ENCODE measurements around the gene GJD3.

Gene GJD3

GRCh38 chr17:40361925-40362695 lies 2.4 kb downstream of the GJD3 start:
- TF ChIP-seq POLR2AphosphoS5 (IDR thresholded peaks at IDR 0.05; ENCODE audit: low read depth, low read length) = no peak
- TF ChIP-seq SIN3A (IDR thresholded peaks at IDR 0.05; ENCODE audit: borderline replicate concordance, insufficient read depth, low read length) = no peak
- no peak for TF ChIP-seq REST (IDR thresholded peaks at IDR 0.05; ENCODE audit: insufficient read depth in 1 of 2, low read depth in 2 of 2, low read length in 2 of 2)
- TF ChIP-seq TAF1 (IDR thresholded peaks at IDR 0.05; ENCODE audit: borderline replicate concordance, insufficient read depth, low read length) = no peak

- TF ChIP-seq SIN3A (IDR thresholded peaks at IDR 0.05; ENCODE audit: borderline replicate concordance, insufficient read depth, low read length) (no peak), REST (IDR thresholded peaks at IDR 0.05; ENCODE audit: insufficient read depth in 1 of 2, low read depth in 2 of 2, low read length in 2 of 2) (no peak)
These were observed 3.2 kb downstream of the GJD3 start for GRCh38 chr17:40361063-40361924.

GRCh38 chr17:40360091-40360490 lies 4.4 kb downstream of the GJD3 start:
- TF ChIP-seq TAF1 (IDR thresholded peaks at IDR 0.05; ENCODE audit: borderline replicate concordance, insufficient read depth, low read length) (no peak), FOXP2 (optimal IDR thresholded peaks at IDR 0.05; ENCODE audit: borderline replicate concordance, extremely low read depth, extremely low read length, insufficient read depth) (no peak), REST (IDR thresholded peaks at IDR 0.05; ENCODE audit: insufficient read depth in 1 of 2, low read depth in 2 of 2, low read length in 2 of 2) (no peak), POLR2AphosphoS5 (IDR thresholded peaks at IDR 0.05; ENCODE audit: low read depth, low read length) (no peak), SIN3A (IDR thresholded peaks at IDR 0.05; ENCODE audit: borderline replicate concordance, insufficient read depth, low read length) (no peak)

GRCh38 chr17:40358323-40359038 lies 6.1 kb downstream of the GJD3 start:
- TF ChIP-seq FOXP2 (optimal IDR thresholded peaks at IDR 0.05; ENCODE audit: borderline replicate concordance, extremely low read depth, extremely low read length, insufficient read depth) = peak; percentile 21
- TF ChIP-seq REST (IDR thresholded peaks at IDR 0.05; ENCODE audit: insufficient read depth in 1 of 2, low read depth in 2 of 2, low read length in 2 of 2) = no peak
- TF ChIP-seq SIN3A (IDR thresholded peaks at IDR 0.05; ENCODE audit: borderline replicate concordance, insufficient read depth, low read length) = no peak
- TF ChIP-seq TAF1 (IDR thresholded peaks at IDR 0.05; ENCODE audit: borderline replicate concordance, insufficient read depth, low read length) = no peak
- TF ChIP-seq POLR2AphosphoS5 (IDR thresholded peaks at IDR 0.05; ENCODE audit: low read depth, low read length) = no peak
